Measurements from ENCODE around the gene DNMT1. TPM values are rescaled to one million over a fixed set of nuclear protein-coding genes. Genes with fewer than 3 reads are reported as not detected.
A peak's percentile ranks its signal among the peaks of the same experiment; 100 is the strongest.

The DNMT1 gene
- total RNA-seq, 4 donors from 2014 or later, result 23.3 to 122 (median 42.0) TPM

- TF ChIP-seq EP300 (IDR thresholded peaks at IDR 0.05; ENCODE audit: low read depth) (no peak), POLR2AphosphoS5 (IDR thresholded peaks at IDR 0.05) (peak in 1 of 3 donors; percentile 20), CTCF (IDR thresholded peaks at IDR 0.05) (no peak), POLR2A (IDR thresholded peaks at IDR 0.05) (peak; percentile 15)
- Histone ChIP-seq H3K27ac (peak overlapping the region; percentile 46 to 88 (median 80)), H3K9me3 (no peaks in the 10 kb centered on the region), H3K27me3 (no peaks in the 10 kb centered on the region), H3K36me3 (peaks cover 0 to 19% (median 9%) of the 10 kb centered on the region in 4 donors), H3K4me1 (peaks cover 11 to 20% (median 17%) of the 10 kb centered on the region in 4 donors), H3K4me3 (no peak overlapping the region)
- in situ Hi-C loops (cut with MboI; ENCODE audit: low pct_ligation_motif_present in 1 of 4, low pct_unique_long_range_greater_than_20kb in 1 of 4, low sequenced_read_pairs in 3 of 4) (loop anchor here in 2 of 4 donors (10.0 to 25.0 kb wide), 2 partner anchors 130 to 132 kb away; partner anchors contain the start of gene S1PR2 (in 2 of the 2)), intact Hi-C loops (cut with DNase I; ENCODE audit: low total_unique reads) (no loop called here)
- WGBS, 2 donors (ENCODE audit: low coverage in 1 of 2), result 44 to 70% methylated on average over 7 to 14 of the region's 15 CpGs
- peak; percentile 58 for DNase-seq
Observed at GRCh38 chr19:10104665-10105508, 89.9 kb downstream of the DNMT1 start.

GRCh38 chr19:10104130-10104513, 90.6 kb downstream of the DNMT1 start:
- DNase-seq, result no peak
- no peak for TF ChIP-seq CTCF (IDR thresholded peaks at IDR 0.05)
- TF ChIP-seq POLR2A (IDR thresholded peaks at IDR 0.05), result no peak
- TF ChIP-seq EP300 (IDR thresholded peaks at IDR 0.05; ENCODE audit: low read depth), result no peak
- TF ChIP-seq POLR2AphosphoS5 (IDR thresholded peaks at IDR 0.05), result no peak
- Histone ChIP-seq H3K36me3 (peaks cover 0 to 12% (median 5%) of the 10 kb centered on the region in 4 donors), H3K27ac (peak overlapping the region in 1 of 4 donors; percentile 74), H3K4me3 (no peak overlapping the region), H3K4me1 (peaks cover 11 to 20% (median 17%) of the 10 kb centered on the region in 4 donors), H3K9me3 (no peaks in the 10 kb centered on the region), H3K27me3 (no peaks in the 10 kb centered on the region)
- in situ Hi-C loops (cut with MboI; ENCODE audit: low pct_ligation_motif_present in 1 of 4, low pct_unique_long_range_greater_than_20kb in 1 of 4, low sequenced_read_pairs in 3 of 4) (loop anchor here in 2 of 4 donors (10.0 to 25.0 kb wide), 2 partner anchors 131 to 133 kb away; partner anchors contain the start of gene S1PR2 (in 2 of the 2)), intact Hi-C loops (cut with DNase I; ENCODE audit: low total_unique reads) (no loop called here)

- Histone ChIP-seq H3K9me3 (no peaks in the 10 kb centered on the region), H3K27me3 (no peaks in the 10 kb centered on the region), H3K36me3 (peaks cover 0 to 4% (median 1%) of the 10 kb centered on the region in 4 donors), H3K27ac (peak overlapping the region; percentile 14 to 55 (median 41)), H3K4me1 (peaks cover 11 to 19% (median 17%) of the 10 kb centered on the region in 4 donors), H3K4me3 (no peak overlapping the region)
- 64 to 100% methylated on average over 1 to 7 of the region's 7 CpGs for WGBS, 2 donors (ENCODE audit: low coverage in 1 of 2)
- no peak for DNase-seq
- in situ Hi-C loops (cut with MboI; ENCODE audit: low pct_ligation_motif_present in 1 of 4, low pct_unique_long_range_greater_than_20kb in 1 of 4, low sequenced_read_pairs in 3 of 4), result loop anchor here in 2 of 4 donors (10.0 to 25.0 kb wide), 2 partner anchors 132 to 134 kb away; partner anchors contain the start of gene S1PR2 (in 2 of the 2)
- no peak for TF ChIP-seq EP300 (IDR thresholded peaks at IDR 0.05; ENCODE audit: low read depth)
- no peak for TF ChIP-seq CTCF (IDR thresholded peaks at IDR 0.05)
- TF ChIP-seq POLR2AphosphoS5 (IDR thresholded peaks at IDR 0.05), result no peak
- TF ChIP-seq POLR2A (IDR thresholded peaks at IDR 0.05), result no peak
- intact Hi-C loops (cut with DNase I; ENCODE audit: low total_unique reads), result no loop called here
Observed at GRCh38 chr19:10102787-10103236, 91.9 kb downstream of the DNMT1 start.

GRCh38 chr19:10100163-10100785, 94.5 kb downstream of the DNMT1 start:
- Histone ChIP-seq H3K9me3 (no peaks in the 10 kb centered on the region), H3K27ac (no peak overlapping the region), H3K36me3 (no peaks in the 10 kb centered on the region), H3K4me3 (no peak overlapping the region), H3K27me3 (no peaks in the 10 kb centered on the region), H3K4me1 (peaks cover 0 to 15% (median 10%) of the 10 kb centered on the region in 4 donors)
- in situ Hi-C loops (cut with MboI; ENCODE audit: low pct_ligation_motif_present in 1 of 4, low pct_unique_long_range_greater_than_20kb in 1 of 4, low sequenced_read_pairs in 3 of 4) (loop anchor here in 2 of 4 donors (10.0 to 25.0 kb wide), 2 partner anchors 135 to 137 kb away; partner anchors contain the start of gene S1PR2 (in 2 of the 2)), intact Hi-C loops (cut with DNase I; ENCODE audit: low total_unique reads) (no loop called here)
- TF ChIP-seq POLR2AphosphoS5 (IDR thresholded peaks at IDR 0.05) (no peak), POLR2A (IDR thresholded peaks at IDR 0.05) (no peak), EP300 (IDR thresholded peaks at IDR 0.05; ENCODE audit: low read depth) (no peak), CTCF (IDR thresholded peaks at IDR 0.05) (no peak)
- 89 to 90% methylated on average over 2 to 5 of the region's 5 CpGs for WGBS, 2 donors (ENCODE audit: low coverage in 1 of 2)
- DNase-seq, result no peak

All from transverse colon (tissue), 4 donors.